Keratinocyte (primary cell): Measurements from ENCODE around the gene IL11. TPM values are rescaled to one million over a fixed set of nuclear protein-coding genes. Genes with fewer than 3 reads are reported as not detected.

Experiments
- DNase-seq: peaks from one replicate; pipeline ENCODE4 v3.0.0-alpha.2; 2011; ENCODE audit warnings: low read depth, missing footprints, low spot score
- FAIRE-seq: peaks from 2 replicates; lab custom pipeline; 2011; peaks lifted over from hg19 to GRCh38; lab: Jason Lieb, UNC
- H2AFZ ChIP-seq: 2 replicates; pipeline ENCODE4 v1.6.0; 2012; ENCODE audit warnings: low read length, control low read depth, inconsistent platforms; ENCODE audit not compliant: control insufficient read depth
- H3K27ac ChIP-seq: 2 replicates; pipeline ENCODE4 v1.5.1; 2011; ENCODE audit warnings: low read length; ENCODE audit not compliant: control insufficient read depth, insufficient read depth
- H3K27me3 ChIP-seq: 3 replicates; pipeline ENCODE4 v1.6.0; 2011; ENCODE audit warnings: low read length; ENCODE audit not compliant: control insufficient read depth, insufficient read depth; ENCODE audit errors: extremely low read depth
- H3K36me3 ChIP-seq, 2 experiments: 2 replicates in 1 of 2; 3 replicates in 1 of 2; pipeline ENCODE4 v1.5.1; 2011; ENCODE audit warnings: low read length in 2 of 2, mild to moderate bottlenecking in 1 of 2; ENCODE audit not compliant: control insufficient read depth in 2 of 2, insufficient read depth in 2 of 2; ENCODE audit errors: extremely low read depth in 1 of 2
- H3K4me1 ChIP-seq: 3 replicates; pipeline ENCODE4 v1.5.1; 2011; ENCODE audit warnings: low read length; ENCODE audit not compliant: control insufficient read depth, insufficient read depth; ENCODE audit errors: extremely low read depth
- H3K4me2 ChIP-seq: 3 replicates; pipeline ENCODE4 v1.6.0; 2011; ENCODE audit warnings: low read depth, low read length; ENCODE audit not compliant: control insufficient read depth, insufficient read depth; ENCODE audit errors: extremely low read depth
- H3K4me3 ChIP-seq, 3 experiments: fragments of 200-600 bp in 1 of 3; sonication (generic) in 1 of 3; 2 replicates in 2 of 3; 3 replicates in 1 of 3; pipeline ENCODE4 v1.5.1; 2011 to 2016; ENCODE audit warnings: low read length in 3 of 3, mild to moderate bottlenecking in 3 of 3, control low read depth in 2 of 3, inconsistent platforms in 1 of 3, low read depth in 1 of 3, mixed read lengths in 1 of 3, mixed run types in 1 of 3, moderate library complexity in 1 of 3; ENCODE audit not compliant: control insufficient read depth in 2 of 3, insufficient read depth in 2 of 3; ENCODE audit errors: extremely low read depth in 1 of 3
- H3K79me2 ChIP-seq: 2 replicates; pipeline ENCODE4 v1.6.0; 2012; ENCODE audit warnings: low read length; ENCODE audit not compliant: control insufficient read depth, insufficient read depth
- H3K9ac ChIP-seq: 3 replicates; pipeline ENCODE4 v1.6.0; 2011; ENCODE audit warnings: low read length; ENCODE audit not compliant: control insufficient read depth, insufficient read depth; ENCODE audit errors: extremely low read depth
- H3K9me1 ChIP-seq: 3 replicates; pipeline ENCODE4 v1.6.0; 2011; ENCODE audit warnings: low read length; ENCODE audit not compliant: control insufficient read depth, insufficient read depth; ENCODE audit errors: extremely low read depth
- H3K9me3 ChIP-seq: 2 replicates; pipeline ENCODE4 v1.5.1; 2012; ENCODE audit warnings: low read depth, low read length; ENCODE audit not compliant: control insufficient read depth
- H4K20me1 ChIP-seq: 3 replicates; pipeline ENCODE4 v1.6.0; 2011; ENCODE audit warnings: low read length; ENCODE audit not compliant: control insufficient read depth, insufficient read depth; ENCODE audit errors: extremely low read depth
- CTCF ChIP-seq, 3 experiments: IDR thresholded peaks in 1 of 3; conservative IDR thresholded peaks in 1 of 3; optimal IDR thresholded peaks in 1 of 3; 2 replicates in 2 of 3; 3 replicates in 1 of 3; pipeline versions ENCODE3 to v1.5.1; 2011; ENCODE audit warnings: low read length in 3 of 3, mild to moderate bottlenecking in 3 of 3, moderate library complexity in 2 of 3, control low read depth in 1 of 3, inconsistent platforms in 1 of 3; ENCODE audit not compliant: insufficient read depth in 2 of 3; ENCODE audit errors: extremely low read depth in 1 of 3
- EZH2 ChIP-seq: IDR thresholded peaks from one replicate; pipeline ENCODE4 v1.6.1; 2012; ENCODE audit warnings: inconsistent platforms, mild to moderate bottlenecking, low read length, moderate library complexity
- dilution Hi-C: fragments of 300-500 bp; cut with MboI; formaldehyde crosslinking; loops from one replicate; pipeline ENCODE4 v1.7.0; 2020; ENCODE audit warnings: low sequenced_read_pairs; ENCODE audit not compliant: extremely low pct_ligation_motif_present
- polyA plus RNA-seq, 5 experiments: library from polyadenylated mRNA; depleted of rRNA in 3 of 5; stranded (reverse) in 3 of 5; stranded (forward) in 1 of 5; unstranded in 1 of 5; fragments of >200 nt; gene quantifications; 1 replicate in 1 of 5; 2 replicates in 3 of 5; 3 replicates in 1 of 5; pipeline versions ENCODE4 v1.2.1 to v1.2.3, GENCODE V29; 2011 to 2012; ENCODE audit warnings: missing spikeins in 2 of 5, low read depth in 1 of 5, low replicate concordance in 1 of 5

The IL11 gene
- polyA plus RNA-seq, 1 donor (not counting 4 experiments of a cell fraction or from before 2014, with no cell fraction given) = 2.2 TPM

- Histone ChIP-seq H2AFZ (no peak overlapping the region), H3K4me1 (no peaks in the 10 kb centered on the region), H4K20me1 (no peaks in the 10 kb centered on the region), H3K9ac (no peak overlapping the region), H3K4me2 (no peak overlapping the region), H3K4me3 (no peak overlapping the region), H3K9me1 (no peaks in the 10 kb centered on the region), H3K27me3 (peaks cover 19% of the 10 kb centered on the region), H3K27ac (no peak overlapping the region), H3K79me2 (no peaks in the 10 kb centered on the region), H3K36me3 (no peaks in the 10 kb centered on the region), H3K9me3 (no peaks in the 10 kb centered on the region)
- TF ChIP-seq CTCF (optimal IDR thresholded peaks at IDR 0.05 in 1 of 3, IDR thresholded peaks at IDR 0.05 in 1 of 3, conservative IDR thresholded peaks at IDR 0.05 in 1 of 3; ENCODE audit: extremely low read depth in 1 of 3, insufficient read depth in 2 of 3, low read length in 3 of 3) (no peak), EZH2 (no peak)
- FAIRE-seq (no peak), DNase-seq (no peak)
- dilution Hi-C loops = no loop called here
Measured at GRCh38 chr19:55322204-55322885, 47.9 kb downstream of the IL11 start.

- DNase-seq (no peak), FAIRE-seq (no peak)
- dilution Hi-C loops = no loop called here
- Histone ChIP-seq H3K27me3 (peaks cover 19% of the 10 kb centered on the region), H3K4me1 (no peaks in the 10 kb centered on the region), H3K9ac (no peak overlapping the region), H3K9me3 (no peaks in the 10 kb centered on the region), H2AFZ (no peak overlapping the region), H3K36me3 (no peaks in the 10 kb centered on the region), H3K79me2 (no peaks in the 10 kb centered on the region), H3K4me2 (no peak overlapping the region), H3K4me3 (no peak overlapping the region), H3K9me1 (no peaks in the 10 kb centered on the region), H4K20me1 (no peaks in the 10 kb centered on the region), H3K27ac (no peak overlapping the region)
- TF ChIP-seq EZH2 = no peak
- TF ChIP-seq CTCF (optimal IDR thresholded peaks at IDR 0.05 in 1 of 3, IDR thresholded peaks at IDR 0.05 in 1 of 3, conservative IDR thresholded peaks at IDR 0.05 in 1 of 3; ENCODE audit: extremely low read depth in 1 of 3, insufficient read depth in 2 of 3, low read length in 3 of 3) = no peak
Measured at GRCh38 chr19:55321466-55322137, 48.7 kb downstream of the IL11 start.
